T47D (cell line): ENCODE data around the gene PHF14.
"Not testable (repeated sequence)": the region's sequence is repeated elsewhere in the genome, so short reads cannot be mapped to it uniquely, and the experiment has no call there.

Experiments
- DNase-seq, 2 experiments: peaks; one replicate each; pipeline versions ENCODE4 v3.0.0 to v3.0.0-alpha.2; 2011 to 2012; ENCODE audit warnings: low read depth in 1 of 2, low spot score in 1 of 2
- JUND ChIP-seq: IDR thresholded peaks from 2 replicates; pipeline ENCODE4 v1.6.1; 2012; ENCODE audit warnings: low read depth
- in situ Hi-C: cut with HindIII; loops from 2 replicates; pipeline ENCODE4 v1.10.0; 2016; ENCODE audit warnings: low sequenced_read_pairs, low pct_unique_long_range_greater_than_20kb

Gene PHF14

GRCh38 chr7:10973061-10973941, at the start of gene PHF14:
Gene PHF14 (plus strand): TSS chr7:10973872. CDS start chr7:10974324, 452 bp downstream.
- in situ Hi-C loops, result no loop called here
- peak; percentile 92 to 99 for DNase-seq
- no peak for TF ChIP-seq JUND

GRCh38 chr7:10924370-10924769, 49.3 kb upstream of the PHF14 start:
- no peak for TF ChIP-seq JUND
- no peak for DNase-seq

GRCh38 chr7:10928203-10928602, 45.5 kb upstream of the PHF14 start:
- DNase-seq, in situ Hi-C loops: not testable (repeated sequence)

More at GRCh38 chr7:10924370-10924769, 49.3 kb upstream of the PHF14 start:
- in situ Hi-C loops, result no loop called here

GRCh38 chr7:10930551-10930950, 43.1 kb upstream of the PHF14 start:
- in situ Hi-C loops, result no loop called here

GRCh38 chr7:10931161-10931560, 42.5 kb upstream of the PHF14 start:
- no peak for DNase-seq
- in situ Hi-C loops, result no loop called here

More at GRCh38 chr7:10930551-10930950, 43.1 kb upstream of the PHF14 start:
- no peak for DNase-seq
- TF ChIP-seq JUND, result no peak

GRCh38 chr7:10934292-10934691, 39.4 kb upstream of the PHF14 start:
- TF ChIP-seq JUND, result no peak
- no peak for DNase-seq
- in situ Hi-C loops, result no loop called here

More at GRCh38 chr7:10931161-10931560, 42.5 kb upstream of the PHF14 start:
- no peak for TF ChIP-seq JUND

- in situ Hi-C loops, result no loop called here
- DNase-seq, result no peak
- TF ChIP-seq JUND, result no peak
Observed at GRCh38 chr7:10939237-10939910, 34.3 kb upstream of the PHF14 start.

GRCh38 chr7:10939911-10940703, 33.6 kb upstream of the PHF14 start:
- in situ Hi-C loops, result no loop called here
- TF ChIP-seq JUND, result no peak
- peak; percentile 94 to 97 for DNase-seq

- no peak for TF ChIP-seq JUND
- peak; percentile 36 to 51 for DNase-seq
- in situ Hi-C loops, result no loop called here
Observed at GRCh38 chr7:10940704-10941355, 32.8 kb upstream of the PHF14 start.

GRCh38 chr7:10950494-10950893, 23.2 kb upstream of the PHF14 start:
- no peak for TF ChIP-seq JUND
- in situ Hi-C loops, result no loop called here
- DNase-seq, result no peak

GRCh38 chr7:10950974-10951578, 22.6 kb upstream of the PHF14 start:
- DNase-seq, in situ Hi-C loops: not testable (repeated sequence)

GRCh38 chr7:10952588-10952987, 21.1 kb upstream of the PHF14 start:
- no peak for TF ChIP-seq JUND
- DNase-seq, result no peak
- in situ Hi-C loops, result no loop called here

GRCh38 chr7:10953078-10953750, 20.5 kb upstream of the PHF14 start:
- DNase-seq, in situ Hi-C loops: not testable (repeated sequence)
